GM21723 (cell line): ENCODE results near the gene RTRAF.

Experiments
- ATAC-seq: cut with Tn5 transposase; IDR thresholded peaks from one replicate; pipeline ENCODE4 v1.9.1; 2021; ENCODE audit warnings: mild to moderate bottlenecking, moderate library complexity; ENCODE audit not compliant: unreplicated experiment

The RTRAF gene

GRCh38 chr14:52020161-52020714, 30.9 kb downstream of the RTRAF start:
- no peak for ATAC-seq

- ATAC-seq = no peak
Measured at GRCh38 chr14:52020866-52021717, 31.7 kb downstream of the RTRAF start.

- ATAC-seq = peak; percentile 83
Measured at GRCh38 chr14:52021957-52022600, 32.7 kb downstream of the RTRAF start.

- no peak for ATAC-seq
Measured at GRCh38 chr14:52023518-52023917, 34.2 kb downstream of the RTRAF start.

- no peak for ATAC-seq
Measured at GRCh38 chr14:52025310-52025709, 36.0 kb downstream of the RTRAF start.

GRCh38 chr14:52026017-52026660, 36.8 kb downstream of the RTRAF start:
- no peak for ATAC-seq

GRCh38 chr14:52026901-52027300, 37.6 kb downstream of the RTRAF start:
- ATAC-seq = no peak

- no peak for ATAC-seq
Measured at GRCh38 chr14:52029881-52030280, 40.5 kb downstream of the RTRAF start.

- no peak for ATAC-seq
Measured at GRCh38 chr14:52031781-52032180, 42.4 kb downstream of the RTRAF start.

- no peak for ATAC-seq
Measured at GRCh38 chr14:52032204-52032801, 43.0 kb downstream of the RTRAF start.

GRCh38 chr14:52033101-52033642, 43.8 kb downstream of the RTRAF start:
- no peak for ATAC-seq

- ATAC-seq = no peak
Measured at GRCh38 chr14:52039124-52039815, 49.9 kb downstream of the RTRAF start.

- no peak for ATAC-seq
Measured at GRCh38 chr14:52040598-52040997, 51.3 kb downstream of the RTRAF start.

GRCh38 chr14:52042371-52043289, 53.3 kb downstream of the RTRAF start:
- no peak for ATAC-seq

- ATAC-seq = no peak
Measured at GRCh38 chr14:52043690-52044089, 54.3 kb downstream of the RTRAF start.

GRCh38 chr14:52044791-52045522, 55.6 kb downstream of the RTRAF start:
- no peak for ATAC-seq

- no peak for ATAC-seq
Measured at GRCh38 chr14:52046376-52046917, 57.1 kb downstream of the RTRAF start.

GRCh38 chr14:52048116-52048515, 58.8 kb downstream of the RTRAF start:
- no peak for ATAC-seq
